Liver (tissue), 3 donors: ENCODE results near the gene OGDHL.

Source experiments
- CTCF ChIP-seq: fragments of 150-350 bp; IDR thresholded peaks from 2 replicates; pipeline ENCODE4 v1.5.1; 2017; ENCODE audit warnings: improper control_type of control experiment, low read depth, low read length; ENCODE audit not compliant: missing input control
- EGR1 ChIP-seq, 2 donors: IDR thresholded peaks; 2 replicates each; pipeline ENCODE4 v1.6.1; 2016 to 2018; ENCODE audit warnings: antibody characterized with exemption in 2 of 2, low read depth in 2 of 2
- FOXA1 ChIP-seq: IDR thresholded peaks from 2 replicates; pipeline ENCODE4 v1.6.1; 2016; ENCODE audit warnings: antibody characterized with exemption
- GABPA ChIP-seq, 2 donors: IDR thresholded peaks in 1 of 2; conservative IDR thresholded peaks in 1 of 2; 2 replicates each; pipeline ENCODE4 v1.6.1; 2016; ENCODE audit warnings: antibody characterized with exemption in 2 of 2, mild to moderate bottlenecking in 1 of 2, moderate library complexity in 1 of 2
- HNF4A ChIP-seq, 2 donors: conservative IDR thresholded peaks; 2 replicates each; pipeline ENCODE4 v1.6.1; 2016; ENCODE audit warnings: antibody characterized with exemption in 2 of 2, mild to moderate bottlenecking in 2 of 2
- HNF4G ChIP-seq: IDR thresholded peaks from 2 replicates; pipeline ENCODE4 v1.6.1; 2016; ENCODE audit warnings: antibody characterized with exemption
- JUND ChIP-seq, 2 donors: IDR thresholded peaks; 2 replicates each; pipeline ENCODE4 v1.6.1; 2016; ENCODE audit warnings: antibody characterized with exemption in 2 of 2
- MAX ChIP-seq: IDR thresholded peaks from 2 replicates; pipeline ENCODE4 v1.6.1; 2016; ENCODE audit warnings: antibody characterized with exemption
- RAD21 ChIP-seq, 2 donors: IDR thresholded peaks; 2 replicates each; pipeline ENCODE4 v1.6.1; 2016; ENCODE audit warnings: antibody characterized with exemption in 2 of 2, mild to moderate bottlenecking in 2 of 2
- SP1 ChIP-seq: IDR thresholded peaks from 2 replicates; pipeline ENCODE4 v1.6.1; 2018; ENCODE audit warnings: antibody characterized with exemption, mild to moderate bottlenecking
- YY1 ChIP-seq: IDR thresholded peaks from 2 replicates; pipeline ENCODE4 v1.6.1; 2016; ENCODE audit warnings: antibody characterized with exemption, mild to moderate bottlenecking
- ZBTB33 ChIP-seq: IDR thresholded peaks from 2 replicates; pipeline ENCODE4 v1.6.1; 2016; ENCODE audit warnings: antibody characterized with exemption
- donor health status: healthy.
- donor health status: healthy.

GRCh38 chr10:49686651-49687050, 75.5 kb downstream of the OGDHL start:
- no peak for TF ChIP-seq CTCF
- TF ChIP-seq MAX, result no peak
- no peak for TF ChIP-seq JUND (IDR thresholded peaks at IDR 0.05)
- TF ChIP-seq RAD21 (IDR thresholded peaks at IDR 0.05), result no peak
- TF ChIP-seq HNF4A (conservative IDR thresholded peaks at IDR 0.05), result no peak
- TF ChIP-seq GABPA (IDR thresholded peaks at IDR 0.05 in 1 of 2, conservative IDR thresholded peaks at IDR 0.05 in 1 of 2), result no peak
- no peak for TF ChIP-seq SP1
- no peak for TF ChIP-seq ZBTB33
- TF ChIP-seq EGR1 (IDR thresholded peaks at IDR 0.05; ENCODE audit: low read depth in 2 of 2), result no peak
- TF ChIP-seq YY1, result no peak
- no peak for TF ChIP-seq FOXA1
- no peak for TF ChIP-seq HNF4G
